Measurements from ENCODE around the gene LHX1.

Gene LHX1

GRCh38 chr17:36921095-36921851 lies 16.0 kb upstream of the LHX1 start:
- peak; percentile 76 for DNase-seq (ENCODE audit: low read depth, low spot score)

- no peak for DNase-seq (ENCODE audit: low read depth, low spot score)
Observed at GRCh38 chr17:36922175-36922574, 15.1 kb upstream of the LHX1 start.

GRCh38 chr17:36923814-36924221 lies 13.5 kb upstream of the LHX1 start:
- no peak for DNase-seq (ENCODE audit: low read depth, low spot score)

GRCh38 chr17:36926226-36926625 lies 11.0 kb upstream of the LHX1 start:
- no peak for DNase-seq (ENCODE audit: low read depth, low spot score)

DNA sequence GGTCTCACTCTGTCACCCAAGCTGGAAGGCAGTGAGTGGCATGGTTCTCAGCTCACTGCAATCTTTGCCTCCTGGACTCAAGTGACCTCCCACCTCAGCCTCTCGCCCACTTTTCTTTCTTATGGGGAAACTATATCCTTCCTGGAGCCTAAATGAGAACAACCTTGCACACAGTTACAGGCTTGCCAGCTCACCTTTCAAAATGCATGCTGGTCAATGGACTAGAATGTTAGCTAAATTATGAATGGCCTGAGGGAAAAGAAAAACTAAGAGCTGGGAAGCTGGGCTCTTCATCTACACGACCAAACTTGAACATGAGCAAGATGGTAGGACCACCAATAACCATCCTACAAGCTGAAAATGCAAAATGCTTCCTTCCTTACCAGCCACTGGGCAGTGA lies 10.6 kb upstream of the LHX1 start:
- DNase-seq (ENCODE audit: low read depth, low spot score), result no peak

- DNase-seq (ENCODE audit: low read depth, low spot score), result no peak
Observed at GRCh38 chr17:36928471-36929345, 8.6 kb upstream of the LHX1 start.

- DNase-seq (ENCODE audit: low read depth, low spot score), result no peak
Observed at GRCh38 chr17:36929851-36930582, 7.3 kb upstream of the LHX1 start.

- DNase-seq (ENCODE audit: low read depth, low spot score), result no peak
Observed at GRCh38 chr17:36930583-36930900, 6.7 kb upstream of the LHX1 start.

GRCh38 chr17:36931096-36931696 lies 6.1 kb upstream of the LHX1 start:
- DNase-seq (ENCODE audit: low read depth, low spot score), result no peak

- peak; percentile 18 for DNase-seq (ENCODE audit: low read depth, low spot score)
Observed at GRCh38 chr17:36931697-36932382, 5.4 kb upstream of the LHX1 start.

- no peak for DNase-seq (ENCODE audit: low read depth, low spot score)
Observed at GRCh38 chr17:36932383-36932693, 4.9 kb upstream of the LHX1 start.

DNA sequence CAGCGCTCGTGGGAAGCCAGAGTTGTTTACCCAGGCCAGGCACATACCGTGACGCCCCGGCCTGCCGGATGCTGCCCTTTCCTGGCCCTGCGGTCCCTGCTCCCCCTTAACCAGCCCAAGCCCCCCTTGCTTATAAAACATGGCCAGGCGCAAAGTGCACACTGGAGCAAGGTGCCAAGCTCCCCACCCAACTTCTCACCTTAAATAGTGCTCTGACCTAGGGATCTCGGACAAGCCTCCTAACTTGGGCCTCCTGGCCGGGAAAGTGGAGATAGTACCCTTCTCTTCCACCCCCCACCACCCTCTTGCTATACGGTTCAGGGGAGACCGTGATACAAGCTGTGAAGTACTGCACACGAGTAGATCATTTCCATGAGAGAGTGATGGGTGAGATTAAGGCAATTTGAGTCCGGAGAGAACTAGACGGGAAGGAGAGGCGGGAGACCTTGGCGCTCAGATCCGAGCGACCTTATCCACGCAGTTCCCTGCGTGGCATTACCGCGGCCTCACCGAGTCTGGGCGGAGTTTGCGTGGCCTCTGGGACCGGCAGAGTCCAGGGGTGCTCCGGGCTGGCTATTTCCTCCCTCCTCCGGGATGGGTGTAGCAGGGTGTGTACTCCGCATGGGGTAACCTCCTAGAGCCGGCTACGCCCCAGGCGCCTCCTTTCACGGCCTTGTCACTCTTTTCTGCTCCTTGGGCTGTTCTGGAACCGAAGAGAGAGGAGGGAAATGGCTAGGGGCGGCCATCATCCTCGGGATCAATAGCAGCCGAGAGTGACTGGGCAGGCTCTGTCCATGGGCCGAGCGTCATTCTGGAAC lies 4.4 kb upstream of the LHX1 start:
- DNase-seq (ENCODE audit: low read depth, low spot score), result peak; percentile 16

DNA sequence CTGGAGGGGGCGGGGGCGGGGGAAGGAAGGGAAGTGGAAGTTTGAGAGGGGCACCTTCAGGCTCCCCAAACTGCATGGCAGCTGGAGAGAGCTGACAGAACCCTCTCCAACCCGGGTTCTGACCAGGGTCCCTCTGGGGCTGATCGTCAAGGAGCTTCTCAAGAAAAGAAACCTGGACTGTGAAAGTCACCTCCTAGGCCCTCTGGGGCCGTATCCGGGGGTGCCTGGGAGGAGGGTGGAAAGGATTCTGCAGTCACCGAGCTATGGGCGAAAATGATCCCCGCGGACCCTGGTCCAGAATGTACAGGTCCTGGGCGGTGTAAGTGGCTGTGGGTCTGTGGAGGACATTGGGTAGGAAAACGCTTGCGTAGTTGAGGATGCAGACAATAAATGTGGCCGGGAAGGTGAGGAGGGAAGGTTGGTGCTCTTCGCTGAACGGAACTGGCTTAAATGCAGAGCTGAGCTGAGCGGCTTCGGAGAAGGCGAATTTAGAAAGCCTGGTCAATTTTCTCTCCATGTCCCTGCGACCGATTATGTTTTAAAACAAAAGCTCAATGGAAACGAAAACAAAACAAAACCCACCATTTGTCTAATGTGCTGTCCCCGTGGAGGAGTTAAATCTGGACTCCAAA lies 3.6 kb upstream of the LHX1 start:
- peak; percentile 16 for DNase-seq (ENCODE audit: low read depth, low spot score)

DNA sequence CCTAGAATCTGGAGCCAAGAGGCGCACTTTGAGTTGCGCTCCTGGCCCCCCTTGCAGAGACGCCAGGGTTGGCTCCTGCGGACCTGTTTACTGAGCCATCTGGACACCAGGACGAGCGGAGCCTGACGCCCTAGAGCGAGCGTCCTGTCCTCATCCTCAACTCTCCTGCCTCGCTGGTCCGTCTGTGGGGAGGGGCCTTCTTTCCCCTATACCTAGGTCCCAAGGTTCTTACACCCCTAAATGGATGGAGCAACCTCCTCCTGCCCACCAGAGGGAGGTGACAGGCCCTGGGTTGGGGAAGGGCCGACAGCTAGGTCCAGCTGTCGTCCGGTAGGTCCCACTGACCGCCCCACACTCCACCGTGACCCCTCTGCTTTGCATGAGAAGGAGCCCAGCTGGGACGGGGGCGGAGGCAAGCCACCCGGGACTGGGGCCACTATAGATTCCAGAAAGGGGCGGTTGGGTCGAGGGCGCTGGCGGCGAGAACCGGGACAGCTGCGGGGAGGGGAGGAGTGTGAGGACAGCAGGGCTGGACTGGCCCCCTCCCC lies 3.1 kb upstream of the LHX1 start:
- no peak for DNase-seq (ENCODE audit: low read depth, low spot score)

- peak; percentile 44 for DNase-seq (ENCODE audit: low read depth, low spot score)
Observed at GRCh38 chr17:36934692-36935630, 2.3 kb upstream of the LHX1 start.

DNA sequence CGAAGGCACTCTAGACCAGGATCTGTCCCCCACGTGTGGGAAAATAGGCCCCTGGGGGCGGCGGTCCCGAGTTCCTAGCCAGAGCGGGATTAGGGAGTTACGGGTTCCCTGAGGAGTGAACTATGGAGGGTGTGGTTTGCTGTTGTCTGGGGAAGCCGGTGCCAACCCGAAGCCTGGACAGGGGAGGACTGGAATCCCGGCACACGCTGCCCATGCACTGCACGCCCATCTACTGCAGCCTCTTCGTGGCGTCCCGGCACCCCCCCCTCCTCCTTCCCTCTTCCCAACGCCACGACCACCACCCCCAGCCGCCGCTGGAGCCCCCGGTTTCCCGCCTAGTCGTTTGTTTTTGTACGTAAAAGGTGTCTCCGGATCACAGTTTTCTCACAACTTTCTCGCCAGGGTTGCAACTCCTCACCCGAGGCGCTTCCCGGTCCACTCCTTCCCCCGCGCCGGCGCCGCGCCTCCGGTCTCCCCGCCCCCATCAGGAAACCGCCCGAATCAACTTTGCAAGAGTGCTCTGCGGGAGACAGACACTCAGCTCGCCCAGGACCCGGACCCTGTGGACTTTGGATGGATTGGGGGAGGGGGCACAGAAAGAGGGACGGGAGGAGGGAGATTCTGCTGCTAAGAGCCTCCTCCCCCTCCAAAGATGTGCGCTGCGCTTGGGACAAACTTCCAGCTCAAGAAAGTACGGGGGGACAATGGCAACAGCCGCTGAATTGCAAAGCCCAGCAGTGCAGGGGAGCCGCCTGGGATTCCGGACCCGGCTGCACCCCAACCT lies 1.4 kb upstream of the LHX1 start:
- peak; percentile 23 for DNase-seq (ENCODE audit: low read depth, low spot score)

DNA sequence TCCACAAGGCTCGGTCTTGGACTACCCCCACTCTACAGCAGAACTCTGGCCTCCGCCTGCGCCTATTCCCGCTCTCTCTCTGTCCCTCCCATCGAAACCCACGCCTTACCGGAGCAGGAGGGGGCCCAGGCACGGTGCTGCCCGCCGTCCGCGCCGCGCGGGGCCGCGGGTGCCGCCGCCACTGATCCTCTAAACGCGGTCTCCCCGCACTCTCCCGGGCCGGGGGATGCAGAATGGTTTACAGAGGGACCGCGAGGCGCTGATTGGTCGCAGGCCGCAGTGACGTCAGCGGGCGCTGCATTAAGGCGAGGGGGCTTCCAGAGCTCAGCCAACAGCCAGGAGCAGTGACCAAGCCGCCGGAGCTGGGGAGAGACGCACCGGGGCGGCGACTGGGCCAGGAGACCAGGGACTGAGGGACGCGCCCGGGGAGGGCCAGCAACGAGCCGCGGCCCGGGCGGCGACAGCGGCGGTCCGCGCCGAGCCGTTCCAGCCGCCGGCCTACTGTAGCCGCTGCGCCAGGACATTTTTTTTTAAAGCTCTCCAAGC lies 747 bp upstream of the LHX1 start:
- DNase-seq (ENCODE audit: low read depth, low spot score), result peak; percentile 49
